GM06990 (cell line): ENCODE results near the gene SEL1L3.

Experiments
- DNase-seq: peaks from one replicate; pipeline ENCODE4 v3.0.0-alpha.2; 2011; ENCODE audit not compliant: insufficient read length; ENCODE audit errors: extremely low read depth
- H3K27me3 ChIP-seq: replicated peaks from 2 replicates; pipeline ENCODE4 v1.6.0; 2011; ENCODE audit warnings: low read length; ENCODE audit not compliant: control insufficient read depth, insufficient read depth
- H3K36me3 ChIP-seq: 2 replicates; pipeline ENCODE4 v1.5.1; 2011; ENCODE audit warnings: low read length; ENCODE audit not compliant: control insufficient read depth, insufficient read depth
- H3K4me3 ChIP-seq: replicated peaks from 2 replicates; pipeline ENCODE4 v1.5.1; 2011; ENCODE audit warnings: low read depth, mild to moderate bottlenecking, control low read depth, low read length
- CTCF ChIP-seq: IDR thresholded peaks from 2 replicates; pipeline ENCODE4 v1.5.1; 2011; ENCODE audit warnings: low read length, control low read depth, mild to moderate bottlenecking, inconsistent platforms; ENCODE audit not compliant: insufficient read depth, poor library complexity, severe bottlenecking

The SEL1L3 gene

GRCh38 chr4:25882226-25882625, 19.4 kb upstream of the SEL1L3 start:
- DNase-seq = no peak
- TF ChIP-seq CTCF = no peak
- no peaks in the 10 kb centered on the region for H3K36me3 ChIP-seq
- H3K4me3 ChIP-seq = no peak overlapping the region
- H3K27me3 ChIP-seq = no peaks in the 10 kb centered on the region

- DNase-seq = no peak
- Histone ChIP-seq H3K4me3 (no peak overlapping the region), H3K36me3 (no peaks in the 10 kb centered on the region), H3K27me3 (no peaks in the 10 kb centered on the region)
- TF ChIP-seq CTCF = no peak
Observed at GRCh38 chr4:25881193-25881592, 18.4 kb upstream of the SEL1L3 start.

GRCh38 chr4:25879991-25880651, 17.3 kb upstream of the SEL1L3 start:
- Histone ChIP-seq H3K27me3 (no peaks in the 10 kb centered on the region), H3K4me3 (no peak overlapping the region), H3K36me3 (no peaks in the 10 kb centered on the region)
- TF ChIP-seq CTCF = no peak
- DNase-seq = no peak

GRCh38 chr4:25879587-25879986, 16.8 kb upstream of the SEL1L3 start:
- no peak for DNase-seq
- no peak for TF ChIP-seq CTCF
- H3K4me3 ChIP-seq = no peak overlapping the region
- H3K36me3 ChIP-seq = no peaks in the 10 kb centered on the region
- no peaks in the 10 kb centered on the region for H3K27me3 ChIP-seq

- H3K36me3 ChIP-seq = no peaks in the 10 kb centered on the region
- H3K4me3 ChIP-seq = no peak overlapping the region
- no peak for TF ChIP-seq CTCF
Observed at GRCh38 chr4:25879091-25879584, 16.4 kb upstream of the SEL1L3 start.

GRCh38 chr4:25878676-25879075, 15.9 kb upstream of the SEL1L3 start:
- no peak overlapping the region for H3K4me3 ChIP-seq
- no peak for DNase-seq
- TF ChIP-seq CTCF = no peak
- no peaks in the 10 kb centered on the region for H3K27me3 ChIP-seq
- no peaks in the 10 kb centered on the region for H3K36me3 ChIP-seq

More at GRCh38 chr4:25879091-25879584, 16.4 kb upstream of the SEL1L3 start:
- DNase-seq = no peak
- H3K27me3 ChIP-seq = no peaks in the 10 kb centered on the region
